ENCODE measurements around the gene DYNLT2. TPM values are rescaled to one million over a fixed set of nuclear protein-coding genes. Genes with fewer than 3 reads are reported as not detected.

DYNLT2 gene
- total and polyA plus RNA-seq, 2 of the 13 experiments (the other 11 are each of a cell fraction or from before 2014, with no cell fraction given): 2.1 to 4.3 TPM

GRCh38 chr6:169724494-169725124, 26.8 kb downstream of the DYNLT2 start, which contains the start of gene PHF10 (continued):
- TF ChIP-seq ZBTB40 (IDR thresholded peaks at IDR 0.05) (no peak), ZBTB40 (CRISPR knock-in tag; IDR thresholded peaks at IDR 0.05) (peak; percentile 85; the same call in 1 of the 2 replicates), ZBTB26 (CRISPR knock-in tag; IDR thresholded peaks at IDR 0.05; ENCODE audit: borderline replicate concordance) (peak; percentile 67), NFAT5 (CRISPR knock-in tag; IDR thresholded peaks at IDR 0.05) (peak; percentile 84; the same call in 1 of the 2 replicates), CERS6 (CRISPR knock-in tag; IDR thresholded peaks at IDR 0.05) (peak; percentile 23; the same call in 1 of the 2 replicates), ZNF569 (CRISPR knock-in tag; IDR thresholded peaks at IDR 0.05; ENCODE audit: borderline replicate concordance) (no peak; the same call in 1 of the 2 replicates), ZNF792 (CRISPR knock-in tag; IDR thresholded peaks at IDR 0.05) (peak; percentile 84; the same call in 1 of the 2 replicates), ZBTB44 (CRISPR knock-in tag; IDR thresholded peaks at IDR 0.05) (peak; percentile 86; the same call in 1 of the 2 replicates)

Measured in HepG2 (cell line).